GM23338 (cell line): ENCODE results near the gene OAS2. TPM values are rescaled to one million over a fixed set of nuclear protein-coding genes. Genes with fewer than 3 reads are reported as not detected.

Experiments used
- ATAC-seq: fragments of 200-7000 bp; cut with Tn5 transposase; 3 replicates; pipeline ENCODE4 v1.9.1; 2020
- DNase-seq: peaks from one replicate; pipeline ENCODE4 v3.0.0-alpha.2; 2015; ENCODE audit warnings: low spot score
- H2AFZ ChIP-seq: fragments of 200-600 bp; sonication (generic); 2 replicates; pipeline ENCODE4 v1.8.0; 2016; ENCODE audit warnings: antibody characterized with exemption, mild to moderate bottlenecking, moderate library complexity
- H3F3A ChIP-seq: fragments of 200-600 bp; sonication (generic); replicated peaks from 2 replicates; pipeline ENCODE4 v1.8.0; 2017; ENCODE audit warnings: antibody characterized with exemption, mixed run types, low read depth
- H3K27ac ChIP-seq: fragments of 200-600 bp; sonication (generic); 2 replicates; pipeline ENCODE4 v1.6.1; 2016; ENCODE audit warnings: low read depth
- H3K27me3 ChIP-seq: fragments of 200-600 bp; sonication (generic); 2 replicates; pipeline ENCODE4 v1.8.0; 2016; ENCODE audit warnings: mild to moderate bottlenecking, mixed run types, moderate library complexity; ENCODE audit not compliant: insufficient read depth
- H3K36me3 ChIP-seq: fragments of 200-600 bp; sonication (generic); 2 replicates; pipeline ENCODE4 v1.8.0; 2016; ENCODE audit warnings: mild to moderate bottlenecking; ENCODE audit not compliant: insufficient read depth
- H3K4me1 ChIP-seq: fragments of 200-600 bp; sonication (generic); 2 replicates; pipeline ENCODE4 v1.8.0; 2016; ENCODE audit warnings: mild to moderate bottlenecking, moderate library complexity; ENCODE audit not compliant: insufficient read depth
- H3K4me2 ChIP-seq: fragments of 200-600 bp; sonication (generic); 2 replicates; pipeline ENCODE4 v1.7.1; 2017; ENCODE audit warnings: mixed run types
- H3K4me3 ChIP-seq: fragments of 200-600 bp; sonication (generic); 2 replicates; pipeline ENCODE4 v1.6.1; 2016; ENCODE audit warnings: mixed run types
- H3K79me2 ChIP-seq: fragments of 200-600 bp; sonication (generic); replicated peaks from 2 replicates; pipeline ENCODE4 v1.8.0; 2017; ENCODE audit warnings: mild to moderate bottlenecking; ENCODE audit not compliant: insufficient read depth
- H3K9me2 ChIP-seq: fragments of 200-600 bp; sonication (generic); 2 replicates; pipeline ENCODE4 v1.8.0; 2017; ENCODE audit not compliant: insufficient read depth
- H4K20me1 ChIP-seq: fragments of 200-600 bp; sonication (generic); replicated peaks from 2 replicates; pipeline ENCODE4 v1.8.0; 2017; ENCODE audit warnings: mild to moderate bottlenecking; ENCODE audit not compliant: insufficient read depth
- H3K27ac Mint-ChIP-seq: 2 replicates; pipeline ENCODE4 v1.8.0; 2020; ENCODE audit warnings: inconsistent platforms, mild to moderate bottlenecking, moderate library complexity, mixed read lengths
- H3K27me3 Mint-ChIP-seq: 3 replicates; pipeline ENCODE4 v1.8.0; 2022; ENCODE audit warnings: low read depth, mild to moderate bottlenecking, moderate library complexity, mixed read lengths, inconsistent platforms; ENCODE audit not compliant: insufficient read depth, poor library complexity
- H3K36me3 Mint-ChIP-seq: 3 replicates; pipeline ENCODE4 v1.8.0; 2021; ENCODE audit warnings: low read depth, mild to moderate bottlenecking, inconsistent platforms, moderate library complexity, mixed read lengths
- H3K4me1 Mint-ChIP-seq: 3 replicates; pipeline ENCODE4 v1.8.0; 2020; ENCODE audit warnings: mild to moderate bottlenecking, inconsistent platforms, mixed read lengths
- H3K4me3 Mint-ChIP-seq: 3 replicates; pipeline ENCODE4 v1.8.0; 2021; ENCODE audit warnings: moderate library complexity, mild to moderate bottlenecking, inconsistent platforms, mixed read lengths
- H3K9me3 Mint-ChIP-seq: 3 replicates; pipeline ENCODE4 v1.8.0; 2020; ENCODE audit warnings: moderate library complexity, mild to moderate bottlenecking, inconsistent platforms, mixed read lengths
- CREB1 ChIP-seq: fragments of 250-450 bp; sonication (Bioruptor Pico); IDR thresholded peaks from 2 replicates; pipeline ENCODE4 v1.5.0; 2020; ENCODE audit warnings: low read depth, mild to moderate bottlenecking, moderate library complexity
- CTCF ChIP-seq, 2 experiments: fragments of 200-600 bp in 1 of 2; sonication (generic) in 1 of 2; conservative IDR thresholded peaks; 2 replicates each; pipeline versions ENCODE4 v1.5.1 to v1.6.1; 2016 to 2017; ENCODE audit warnings: antibody characterized with exemption in 2 of 2, low read depth in 2 of 2, mild to moderate bottlenecking in 2 of 2, moderate library complexity in 1 of 2
- ETS1 ChIP-seq: IDR thresholded peaks from 2 replicates; pipeline ENCODE4 v1.6.1; 2016; ENCODE audit warnings: antibody characterized with exemption
- EZH2 ChIP-seq: fragments of 200-600 bp; sonication (generic); IDR thresholded peaks from one replicate; pipeline ENCODE4 v1.8.0; 2017; ENCODE audit warnings: antibody characterized with exemption, mild to moderate bottlenecking, low read depth; ENCODE audit not compliant: unreplicated experiment
- EZH2phosphoT487 ChIP-seq: fragments of 200-600 bp; sonication (generic); IDR thresholded peaks from one replicate; pipeline ENCODE4 v1.8.1; 2018; ENCODE audit warnings: antibody characterized with exemption; ENCODE audit not compliant: unreplicated experiment
- JUNB ChIP-seq: IDR thresholded peaks from one replicate; pipeline ENCODE4 v1.6.1; 2016; ENCODE audit warnings: antibody characterized with exemption; ENCODE audit not compliant: unreplicated experiment
- NANOG ChIP-seq: IDR thresholded peaks from 2 replicates; pipeline ENCODE4 v1.6.1; 2016; ENCODE audit warnings: antibody characterized with exemption, borderline replicate concordance
- POLR2AphosphoS5 ChIP-seq: IDR thresholded peaks from 2 replicates; pipeline ENCODE4 v1.6.1; 2016; ENCODE audit warnings: antibody characterized with exemption, low read depth
- REST ChIP-seq: IDR thresholded peaks from one replicate; pipeline ENCODE4 v1.6.1; 2018; ENCODE audit warnings: antibody characterized with exemption; ENCODE audit not compliant: unreplicated experiment
- STAT1 ChIP-seq: IDR thresholded peaks from one replicate; pipeline ENCODE4 v1.6.1; 2016; ENCODE audit warnings: antibody characterized with exemption; ENCODE audit not compliant: unreplicated experiment
- ZNF114 ChIP-seq: fragments of 250-450 bp; sonication (Bioruptor Pico); IDR thresholded peaks from 2 replicates; pipeline ENCODE4 v1.5.0; 2020; ENCODE audit warnings: mild to moderate bottlenecking, moderate library complexity
- ZNF331 ChIP-seq: fragments of 250-450 bp; sonication (Bioruptor Pico); IDR thresholded peaks from 2 replicates; pipeline ENCODE4 v1.5.0; 2020; ENCODE audit warnings: low read depth, mild to moderate bottlenecking, moderate library complexity
- ZNF462 ChIP-seq: fragments of 250-450 bp; sonication (Bioruptor Pico); IDR thresholded peaks from 2 replicates; pipeline ENCODE4 v1.5.0; 2020; ENCODE audit warnings: mild to moderate bottlenecking, moderate library complexity
- polyA plus RNA-seq: library from polyadenylated mRNA; unstranded; fragments of >200 nt; fragmentation: Nextera tagmentation; extraction: Ambion mirVana; gene quantifications from 2 replicates; pipeline ENCODE4 v1.2.1, GENCODE V29; 2016
- total RNA-seq: library from RNA; depleted of rRNA; stranded (reverse); fragments of >200 nt; shearing (Covaris generic); gene quantifications from 2 replicates; pipeline ENCODE4 v1.2.3, GENCODE V29; 2014

The OAS2 gene
- total and polyA plus RNA-seq, 2 experiments from 2014 or later, result 0.10 TPM; not detected in 1

GRCh38 chr12:113061061-113061694, 82.9 kb downstream of the OAS2 start:
- Mint-ChIP-seq H3K27ac (no peak overlapping the region), H3K36me3 (no peaks in the 10 kb centered on the region), H3K4me1 (peaks cover 19% of the 10 kb centered on the region), H3K9me3 (no peaks in the 10 kb centered on the region), H3K27me3 (peaks cover 13% of the 10 kb centered on the region), H3K4me3 (no peak overlapping the region)
- Histone ChIP-seq H3K36me3 (no peaks in the 10 kb centered on the region), H3K27ac (no peak overlapping the region), H3K9me2 (no peaks in the 10 kb centered on the region), H3F3A (0 out of 2 replicates have a peak, but pooled peaks cover 5% of the 10 kb centered on the region), H2AFZ (no peak overlapping the region), H3K4me2 (no peak overlapping the region), H3K79me2 (no peaks in the 10 kb centered on the region), H3K4me1 (0 out of 2 replicates have a peak, but pooled peaks cover 5% of the 10 kb centered on the region), H3K27me3 (peaks cover 10% of the 10 kb centered on the region), H3K4me3 (no peak overlapping the region), H4K20me1 (no peaks in the 10 kb centered on the region; the same call in 1 of the 2 replicates)
- TF ChIP-seq REST (no peak), ZNF462 (CRISPR knock-in tag) (no peak), CTCF (conservative IDR thresholded peaks at IDR 0.05; ENCODE audit: low read depth in 2 of 2) (no peak), JUNB (no peak), EZH2 (no peak), NANOG (no peak), EZH2phosphoT487 (no peak), CREB1 (no peak), STAT1 (no peak), POLR2AphosphoS5 (no peak), ETS1 (no peak), ZNF114 (CRISPR knock-in tag) (no peak), ZNF331 (no peak)
- ATAC-seq (no peak), DNase-seq (no peak)
